Stimulated activated CD4-positive, alpha-beta T cell treated with anti-CD3 and anti-CD28 coated beads, Interleukin-4, amount 100 ng/mL, for 1 hour (primary cell): Measurements from ENCODE around the gene AHI1.
"Not testable (repeated sequence)": the region's sequence is repeated elsewhere in the genome, so short reads cannot be mapped to it uniquely, and the experiment has no call there.

ENCODE experiments used
- DNase-seq: peaks from one replicate; pipeline ENCODE4 v3.0.0-alpha.2; 2020

The AHI1 gene

DNA sequence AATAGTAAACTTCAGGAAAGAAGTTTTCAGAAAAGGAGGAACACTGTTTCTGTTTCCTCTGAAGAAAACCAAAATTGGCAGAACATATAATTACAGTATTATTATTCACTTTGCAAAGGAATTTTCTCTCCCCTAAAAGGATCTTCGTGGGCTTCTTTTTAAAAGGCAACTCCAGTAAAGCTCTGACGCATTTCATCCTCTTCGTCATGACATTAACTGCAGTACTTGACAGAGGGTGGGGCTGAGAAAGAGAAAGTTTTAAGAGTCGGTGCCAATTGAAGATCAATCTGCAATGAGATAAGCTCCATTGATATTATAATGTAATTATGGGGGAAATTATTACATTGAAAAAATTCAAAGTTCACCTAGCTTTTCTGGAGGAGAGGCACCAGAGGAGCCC, 240.7 kb downstream of the AHI1 start:
- no peak for DNase-seq

DNA sequence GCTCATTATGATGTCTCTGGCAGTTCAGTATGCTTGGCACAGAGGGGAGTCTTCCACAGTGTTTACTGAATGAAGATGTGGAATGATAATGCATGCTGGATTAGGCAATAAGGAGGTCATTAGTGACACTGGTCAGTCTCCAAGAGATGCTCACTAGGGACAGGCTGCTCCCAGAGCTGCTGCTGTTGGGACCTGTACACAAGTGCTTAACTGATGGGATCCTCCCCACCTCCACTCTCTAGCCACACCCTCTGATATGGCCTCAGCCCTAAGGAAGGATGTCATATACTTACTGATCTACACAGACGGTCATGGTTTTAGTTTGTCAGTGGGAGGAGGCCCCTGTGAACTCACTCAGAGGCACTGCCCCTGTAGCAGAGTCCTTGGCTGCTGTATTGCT, 243.1 kb downstream of the AHI1 start:
- no peak for DNase-seq

DNA sequence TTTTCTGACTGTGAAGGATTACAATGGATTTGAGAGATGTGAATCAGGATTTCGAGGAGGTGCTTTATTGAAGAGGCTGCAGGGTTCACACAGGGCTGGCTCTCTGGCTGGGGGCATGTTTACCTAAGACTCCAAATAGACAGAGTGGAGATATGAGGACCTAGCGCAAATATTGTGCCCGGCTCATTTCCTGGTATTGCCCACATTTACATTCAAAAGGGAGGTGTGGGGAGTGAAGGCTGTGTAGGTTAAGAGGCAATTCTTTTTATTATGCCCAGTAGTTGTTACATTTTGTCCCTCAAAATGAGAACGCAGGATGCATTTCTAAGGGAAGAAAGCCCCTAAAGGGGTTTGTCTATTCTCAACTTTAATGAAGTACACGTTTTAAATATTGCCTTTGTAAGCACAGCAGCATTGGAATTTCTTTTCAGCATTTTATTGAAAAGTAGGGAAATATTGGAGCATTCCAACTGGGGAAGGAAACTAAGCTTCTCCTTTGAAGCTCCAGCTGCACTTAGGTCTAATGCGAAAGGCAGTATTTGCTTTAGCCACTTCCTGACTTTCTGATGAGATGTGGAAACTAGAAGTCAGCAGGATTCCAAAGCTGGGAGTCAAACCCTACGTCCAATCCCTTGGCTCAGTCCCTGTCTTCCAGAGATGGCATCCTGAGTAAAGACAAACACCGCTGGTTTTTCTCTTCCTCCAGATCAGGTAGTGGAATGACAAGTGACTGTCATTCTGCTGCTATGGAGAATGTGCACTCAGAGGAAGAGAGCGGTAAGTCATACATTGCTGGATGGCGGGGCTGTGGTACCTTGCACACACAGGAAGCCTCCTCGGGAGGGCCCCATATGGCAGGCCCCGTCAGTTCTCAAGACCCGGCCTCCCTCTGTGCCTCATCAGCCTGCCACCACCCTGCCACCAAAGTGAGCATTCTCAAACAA, 245.8 kb downstream of the AHI1 start:
- DNase-seq, result no peak

DNA sequence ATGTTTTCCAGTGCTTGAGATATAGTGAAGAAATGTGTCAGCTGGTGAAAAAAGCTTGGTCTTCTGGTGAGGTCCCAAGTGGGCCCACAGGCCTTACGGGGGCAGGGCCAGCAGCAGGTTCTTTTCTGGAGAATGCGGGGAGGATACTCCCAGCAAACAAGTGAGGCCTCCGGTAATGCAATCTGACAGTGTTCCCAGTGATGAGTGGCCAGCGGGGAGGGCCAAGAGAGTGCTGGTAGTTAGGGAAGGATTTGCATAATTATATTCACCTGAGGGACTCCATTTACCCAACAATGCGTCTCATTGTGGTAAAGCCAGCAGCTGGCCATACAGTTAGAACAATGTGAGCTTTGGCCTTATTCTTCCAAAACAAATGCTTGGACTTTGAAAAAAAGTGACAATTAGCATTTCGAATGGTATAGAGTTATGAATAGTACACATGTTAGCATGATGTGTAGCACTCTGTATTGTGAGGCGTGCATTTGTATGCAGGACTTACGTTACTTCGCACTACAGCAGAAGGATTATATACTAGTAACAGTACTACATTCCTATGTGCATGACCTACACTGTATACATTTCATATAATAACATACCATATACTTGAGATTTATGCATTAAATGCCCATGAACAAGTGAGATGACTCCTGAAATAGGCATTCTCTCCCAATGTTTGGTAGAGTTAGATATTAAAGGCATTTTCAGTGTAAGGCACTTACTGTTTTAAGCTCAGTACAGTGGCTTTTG, 246.6 kb downstream of the AHI1 start:
- DNase-seq, result no peak

DNA sequence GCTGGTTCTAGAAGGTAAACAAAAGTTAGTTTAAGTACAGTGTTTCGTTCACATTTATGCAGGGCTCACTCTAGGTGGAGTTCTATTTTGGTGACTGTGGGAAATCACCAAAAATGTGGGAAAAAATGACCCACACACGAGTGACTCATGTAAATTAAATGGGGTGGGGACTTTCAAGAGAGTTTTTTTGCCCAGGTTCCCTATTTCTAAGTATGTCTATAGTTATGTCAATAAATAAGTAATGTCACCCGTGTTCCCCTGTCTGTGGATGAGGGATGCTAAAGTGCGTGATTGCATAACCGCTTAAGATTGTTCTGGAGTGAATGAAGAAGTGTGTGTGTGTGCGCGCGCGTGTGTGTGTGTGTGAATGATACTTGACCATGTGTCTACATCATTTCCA, 247.3 kb downstream of the AHI1 start:
- no peak for DNase-seq

DNA sequence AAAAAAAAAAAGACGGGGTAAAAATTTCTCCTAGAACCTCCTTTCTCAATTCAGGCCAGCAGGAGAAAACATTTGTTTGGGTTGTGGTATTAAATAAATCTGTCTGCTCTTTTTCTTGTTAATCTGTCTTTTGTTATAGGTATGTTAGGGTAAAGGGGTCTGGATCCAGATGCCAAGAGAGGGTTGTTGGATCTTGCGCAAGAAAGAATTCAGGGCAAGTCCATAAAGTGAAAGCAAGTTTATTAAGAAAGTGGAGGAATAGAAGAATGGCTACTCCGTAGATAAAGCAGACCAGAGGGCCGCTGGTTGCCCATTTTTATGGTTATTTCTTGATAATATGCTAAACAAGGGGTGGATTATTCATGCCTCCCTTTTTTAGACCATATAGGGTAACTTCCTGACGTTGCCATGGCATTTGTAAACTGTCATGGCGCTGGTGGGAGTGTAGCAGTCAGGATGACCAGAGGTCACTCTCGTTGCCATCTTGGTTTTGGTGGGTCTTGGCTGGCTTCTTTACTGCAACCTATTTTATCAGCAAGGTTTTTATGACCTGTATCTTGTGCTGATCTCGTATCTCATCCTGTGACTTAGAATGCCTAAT, 251.0 kb downstream of the AHI1 start:
- DNase-seq, result not testable (repeated sequence)

DNA sequence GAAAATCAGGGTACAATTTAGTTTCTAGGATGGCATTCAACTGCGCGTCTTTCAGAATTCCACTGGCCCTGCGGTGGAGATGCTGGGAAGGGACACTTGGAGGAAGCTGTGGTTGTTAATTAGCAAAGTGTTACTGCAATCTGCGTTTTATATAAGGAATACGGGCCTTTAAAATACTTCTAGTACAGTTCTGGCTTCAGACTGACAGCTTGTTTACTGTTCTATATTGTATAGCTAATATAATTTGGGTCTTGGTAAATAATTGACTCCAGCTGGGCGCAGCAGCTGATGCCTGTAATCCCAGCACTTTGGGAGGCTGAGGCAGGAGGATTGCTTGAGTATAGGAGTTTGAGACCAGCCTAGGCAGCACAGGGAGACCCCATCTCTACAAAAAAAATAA, 252.7 kb downstream of the AHI1 start:
- DNase-seq, result no peak

DNA sequence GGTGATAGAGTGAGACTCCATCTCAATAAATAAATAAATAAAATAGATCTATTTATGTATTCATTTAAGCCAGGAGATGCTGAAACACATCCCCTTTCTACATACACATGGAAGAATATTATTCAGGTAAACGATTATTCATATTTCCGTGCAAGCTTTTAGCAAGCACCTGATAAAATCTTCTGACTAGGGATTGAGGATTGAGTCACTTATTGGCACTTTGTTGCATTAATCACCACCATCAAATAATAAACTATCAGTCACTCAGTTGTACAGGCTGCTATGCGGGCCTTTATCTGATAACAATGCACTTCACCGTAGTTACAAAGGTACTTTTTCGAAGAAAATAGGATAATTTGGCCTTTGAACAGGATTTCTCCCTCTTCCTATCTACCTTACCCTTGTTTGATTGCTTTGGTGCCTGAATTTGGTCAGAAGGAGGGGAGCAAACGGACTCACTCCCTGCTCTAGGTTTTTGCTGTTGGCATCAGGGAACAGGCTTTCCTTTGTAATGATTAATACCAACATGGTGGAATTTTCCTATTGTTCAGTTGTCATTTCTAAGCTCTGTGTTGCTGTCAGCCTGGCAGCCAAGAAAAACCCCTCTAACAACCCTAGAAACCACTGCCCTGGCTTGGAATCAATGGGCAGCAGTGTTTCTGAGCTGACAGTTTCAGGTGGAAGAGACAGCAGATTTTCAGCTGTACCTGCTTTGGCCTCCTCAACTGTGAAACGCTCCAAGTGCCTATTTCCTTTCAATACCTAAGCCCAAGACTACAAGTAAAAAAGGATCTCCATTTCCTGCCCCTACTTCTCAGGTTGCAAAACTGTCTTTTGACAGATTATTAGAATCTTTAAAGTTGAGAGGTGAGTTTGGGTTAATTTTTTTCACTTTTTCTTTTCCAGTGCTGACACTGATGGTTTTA, 253.4 kb downstream of the AHI1 start:
- DNase-seq, result no peak

DNA sequence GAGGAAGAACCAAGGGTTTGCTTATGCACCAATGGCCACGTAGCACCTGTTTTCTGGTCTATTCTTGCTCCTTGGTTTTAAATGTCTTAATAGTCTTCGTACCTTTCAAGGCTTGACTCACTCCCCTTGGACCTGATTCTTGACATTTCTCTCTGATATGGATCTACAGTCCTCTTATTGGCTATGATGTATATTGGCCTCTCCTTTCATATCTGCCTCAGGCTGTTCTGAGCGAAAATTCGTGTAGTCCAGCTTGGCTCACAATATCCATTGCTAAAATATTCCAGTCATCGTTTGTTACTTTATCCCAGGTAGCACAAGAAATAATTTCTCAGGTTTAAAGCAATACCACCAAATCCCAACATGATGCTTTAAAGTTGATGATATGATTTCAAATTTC, 256.8 kb downstream of the AHI1 start:
- no peak for DNase-seq

DNA sequence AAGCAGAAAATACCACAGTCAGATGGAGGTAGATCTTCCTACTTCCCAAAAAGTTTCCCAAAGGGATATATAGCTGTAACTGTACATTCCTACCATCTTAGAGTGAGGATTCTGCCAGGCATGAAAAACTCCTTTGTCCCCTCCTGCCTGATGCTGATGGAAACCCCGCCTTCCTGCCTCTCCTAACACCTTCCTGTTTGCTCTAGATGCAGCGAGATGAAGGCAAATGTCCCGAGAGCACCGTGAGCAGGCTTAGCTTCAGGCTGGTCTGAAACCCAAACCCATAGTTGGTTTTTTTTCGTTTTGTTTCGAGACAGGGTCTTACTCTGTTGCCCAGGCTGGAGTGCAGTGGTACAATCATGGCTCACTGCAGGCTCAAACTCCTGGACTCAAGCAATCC, 260.8 kb downstream of the AHI1 start:
- DNase-seq, result no peak

DNA sequence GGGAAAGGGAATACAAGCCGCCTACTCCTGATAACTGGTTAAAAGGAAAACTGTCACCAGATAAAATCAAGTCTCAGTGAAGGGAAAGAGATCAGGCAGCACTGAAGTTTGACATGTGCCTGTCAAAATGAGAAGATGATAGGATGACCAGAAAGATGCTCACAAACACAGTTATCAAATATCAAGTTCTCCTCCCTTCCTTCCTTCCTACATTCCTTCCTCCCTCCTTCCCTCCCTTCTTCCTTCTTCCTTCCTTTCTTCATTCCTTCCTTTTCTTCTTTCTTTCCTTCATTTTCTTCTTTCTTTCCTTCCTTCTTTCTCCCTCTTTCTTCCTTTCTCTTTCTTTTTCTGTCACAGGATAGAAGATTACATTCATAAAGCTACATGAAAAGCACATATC, 261.2 kb downstream of the AHI1 start:
- DNase-seq, result no peak

DNA sequence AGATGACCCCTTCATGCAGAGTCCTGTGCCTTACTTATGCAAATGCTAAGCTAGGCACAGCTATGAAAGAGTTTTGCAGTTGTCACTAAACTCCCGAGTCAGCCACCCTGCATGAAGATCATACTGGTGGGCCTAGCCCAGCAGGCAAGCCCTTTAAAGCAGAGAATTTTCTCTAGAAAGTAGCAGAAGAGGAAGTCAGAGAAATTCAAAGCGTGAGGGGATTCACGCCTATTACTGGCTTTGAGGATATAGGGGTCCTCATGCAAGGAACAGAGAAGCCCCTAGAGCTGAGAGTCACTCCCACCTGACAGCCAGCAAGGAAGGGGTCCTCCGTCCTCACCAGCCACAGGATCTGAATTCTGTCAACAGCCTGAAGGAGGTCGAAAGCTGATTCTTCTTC, 261.8 kb downstream of the AHI1 start:
- DNase-seq, result no peak

DNA sequence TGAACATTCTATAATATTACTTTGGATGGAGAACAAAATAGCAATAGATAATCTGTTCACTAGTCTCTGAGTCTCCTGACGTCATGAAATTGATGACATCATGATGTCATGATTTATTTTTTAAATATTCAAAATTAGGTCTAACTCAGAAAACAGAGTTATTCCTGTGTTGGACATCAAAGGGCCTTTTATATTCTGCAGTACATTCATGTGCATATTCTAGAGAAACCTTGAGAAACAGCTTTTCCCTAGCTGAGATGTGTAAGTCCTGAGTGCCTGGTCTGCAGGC, 263.1 kb downstream of the AHI1 start:
- no peak for DNase-seq

DNA sequence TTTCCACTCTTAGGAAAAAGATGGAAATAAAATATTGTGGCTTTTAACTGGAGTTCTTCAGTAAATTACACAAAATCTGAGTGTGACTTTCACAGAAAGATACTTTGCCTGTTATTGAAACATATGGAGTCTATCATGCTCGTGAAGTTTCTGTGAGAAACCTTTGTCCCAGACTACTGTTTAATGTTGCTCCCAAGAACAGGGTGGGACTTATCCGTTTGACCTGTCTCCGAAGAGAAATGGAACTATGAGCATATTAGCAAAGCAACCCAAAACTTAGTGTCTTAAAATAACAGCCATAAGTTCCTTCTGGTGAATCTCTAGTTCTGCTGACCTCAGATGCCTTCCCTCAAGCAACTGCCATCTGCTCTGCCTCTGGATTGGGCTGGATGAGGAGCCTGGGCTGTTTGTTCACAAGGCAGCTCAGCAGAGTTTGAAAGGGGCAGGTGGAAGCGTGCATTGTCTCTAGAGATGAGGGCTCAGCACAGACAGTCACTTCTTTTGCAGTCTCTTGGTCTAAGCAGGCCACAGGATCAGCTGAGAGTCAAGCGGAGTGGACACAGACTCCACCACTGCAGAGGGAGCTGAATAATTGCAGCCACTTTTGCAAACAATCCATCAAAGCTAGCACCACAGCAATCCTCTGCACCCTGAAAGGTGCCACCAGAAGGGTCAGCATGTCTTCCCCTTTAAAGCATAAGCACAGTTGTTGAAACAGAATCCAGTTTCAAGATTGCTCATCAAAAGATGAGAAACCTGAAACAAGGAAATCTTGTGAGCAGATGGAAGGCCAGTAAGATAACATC, 263.7 kb downstream of the AHI1 start:
- no peak for DNase-seq
